GM21576 (cell line): ENCODE measurements around the gene PRICKLE2.

Source experiments
- ATAC-seq: cut with Tn5 transposase; IDR thresholded peaks from one replicate; pipeline ENCODE4 v1.9.1; 2021; ENCODE audit warnings: mild to moderate bottlenecking, moderate library complexity; ENCODE audit not compliant: unreplicated experiment

The PRICKLE2 gene

DNA sequence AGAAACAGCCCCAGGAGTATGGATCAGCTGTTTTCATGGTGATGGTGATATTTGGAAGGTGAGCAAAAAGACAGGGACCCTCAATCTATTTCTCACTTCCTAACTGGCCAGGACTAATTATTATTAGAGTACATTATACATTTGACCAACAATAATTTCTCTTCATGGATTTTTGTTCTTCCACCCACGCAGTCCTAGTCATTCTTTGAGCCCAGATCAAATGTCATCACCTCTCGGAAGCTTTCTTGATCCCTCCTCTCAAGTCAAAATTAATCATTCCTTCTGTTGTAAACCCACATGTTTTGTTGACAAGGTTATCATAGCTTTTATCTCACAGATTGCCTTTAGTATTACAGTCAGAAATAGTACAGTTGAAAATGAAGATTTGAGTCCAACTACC is 29.2 kb upstream of the PRICKLE2 start:
- ATAC-seq = no peak

DNA sequence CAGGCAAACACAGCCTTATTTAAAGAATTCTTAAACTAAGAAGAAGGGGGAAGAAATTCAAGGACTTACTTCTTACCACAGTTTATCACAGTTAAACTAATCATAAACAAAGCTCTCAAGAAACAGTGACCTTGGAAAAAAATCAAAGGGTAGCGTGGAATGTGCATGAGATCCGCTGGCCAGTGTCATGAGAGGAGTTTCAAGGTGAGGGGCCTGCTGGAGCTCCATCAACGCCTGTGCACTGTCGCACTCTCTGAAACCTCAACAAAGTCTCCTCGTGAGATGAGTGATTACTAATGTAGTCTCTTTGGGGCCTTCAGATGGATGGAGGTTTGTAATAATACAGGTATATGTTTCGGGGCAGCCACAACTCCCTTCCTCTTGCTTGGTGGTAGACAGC is 28.4 kb upstream of the PRICKLE2 start:
- ATAC-seq = no peak

DNA sequence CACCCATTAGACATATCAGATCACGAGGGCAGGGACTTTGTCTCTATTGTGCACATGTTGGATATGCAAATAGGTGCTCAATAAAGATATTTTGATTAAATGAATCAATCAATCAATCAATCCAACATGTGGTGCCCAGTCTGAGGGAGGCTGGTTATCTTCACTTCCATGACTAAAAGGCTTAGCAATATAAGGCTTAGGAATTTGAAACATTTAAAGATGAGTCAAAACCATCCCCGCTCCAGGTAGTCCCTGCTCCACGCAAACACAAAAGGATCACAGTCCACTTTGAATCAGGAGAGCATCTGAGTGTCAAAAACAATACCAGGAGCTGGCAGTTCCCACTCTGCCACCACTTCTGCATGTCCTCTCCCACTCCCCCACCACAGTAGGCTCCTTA is 25.8 kb upstream of the PRICKLE2 start:
- ATAC-seq = no peak

- ATAC-seq = no peak
These were observed 22.9 kb upstream of the PRICKLE2 start for GRCh38 chr3:64247991-64248646.

GRCh38 chr3:64244011-64244942 is 19.0 kb upstream of the PRICKLE2 start:
- ATAC-seq = no peak

GRCh38 chr3:64242435-64242834 is 17.2 kb upstream of the PRICKLE2 start:
- no peak for ATAC-seq

DNA sequence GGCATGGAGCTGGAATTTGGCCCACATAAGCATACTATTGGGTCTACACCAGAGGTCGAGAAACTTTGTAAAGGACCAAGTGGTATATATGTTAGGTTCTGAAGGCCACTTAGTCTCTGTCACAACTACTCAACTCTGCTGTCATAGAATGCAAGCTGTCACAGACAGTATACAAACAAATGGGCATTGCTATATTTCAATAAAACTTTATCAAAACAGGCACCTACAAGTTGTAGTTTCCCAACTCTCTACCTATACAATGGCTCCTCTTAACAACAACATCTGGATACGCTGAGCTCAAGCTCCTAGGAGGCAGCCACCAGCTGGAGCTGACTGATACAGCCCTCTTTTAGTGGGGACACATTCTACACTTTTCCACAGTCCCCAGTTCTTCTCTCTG is 15.7 kb upstream of the PRICKLE2 start:
- ATAC-seq = no peak

GRCh38 chr3:64240396-64240795 is 15.1 kb upstream of the PRICKLE2 start:
- ATAC-seq = no peak

GRCh38 chr3:64239841-64240240 is 14.6 kb upstream of the PRICKLE2 start:
- ATAC-seq = no peak

GRCh38 chr3:64238971-64239667 is 13.9 kb upstream of the PRICKLE2 start:
- no peak for ATAC-seq

DNA sequence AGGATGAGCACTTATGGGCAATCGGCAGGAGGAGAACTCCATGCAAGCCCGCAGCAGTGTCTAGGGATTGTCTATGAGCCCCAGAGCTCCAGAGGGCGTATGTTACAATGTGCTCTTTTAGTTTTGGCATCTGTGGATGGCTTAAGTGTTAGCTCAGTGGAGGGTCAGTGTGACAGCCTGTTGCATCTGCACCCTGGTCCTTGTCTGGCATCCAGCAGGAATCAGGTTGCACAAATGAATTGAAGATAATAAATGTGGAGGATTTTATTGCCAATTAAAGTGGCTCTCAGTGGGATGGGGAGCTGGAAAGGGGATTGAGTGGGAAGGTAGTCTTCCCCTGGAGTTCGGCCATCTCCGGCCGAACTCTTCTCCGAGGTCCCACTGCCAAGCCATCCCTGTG is 11.8 kb upstream of the PRICKLE2 start:
- no peak for ATAC-seq

GRCh38 chr3:64235605-64236004 is 10.3 kb upstream of the PRICKLE2 start:
- no peak for ATAC-seq

DNA sequence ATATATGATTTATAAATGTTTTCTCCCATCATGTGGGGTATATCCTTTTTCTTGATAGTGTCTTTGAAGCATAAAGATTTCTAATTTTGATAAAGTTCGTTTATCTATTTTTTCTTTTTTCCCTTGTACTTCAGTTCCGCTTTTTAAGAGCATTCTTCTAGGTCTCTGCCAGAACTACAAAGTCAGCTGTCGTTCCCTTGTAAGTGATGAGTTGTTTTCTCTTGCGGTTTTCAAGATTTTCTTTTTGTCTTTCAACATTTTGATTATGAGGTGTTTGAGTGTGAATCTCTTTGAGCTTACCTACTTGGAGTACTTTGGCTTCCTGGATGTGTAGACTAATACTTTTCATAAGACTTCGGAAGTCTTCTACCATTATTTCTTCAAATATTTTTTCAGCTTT is 9.3 kb upstream of the PRICKLE2 start:
- ATAC-seq = no peak

DNA sequence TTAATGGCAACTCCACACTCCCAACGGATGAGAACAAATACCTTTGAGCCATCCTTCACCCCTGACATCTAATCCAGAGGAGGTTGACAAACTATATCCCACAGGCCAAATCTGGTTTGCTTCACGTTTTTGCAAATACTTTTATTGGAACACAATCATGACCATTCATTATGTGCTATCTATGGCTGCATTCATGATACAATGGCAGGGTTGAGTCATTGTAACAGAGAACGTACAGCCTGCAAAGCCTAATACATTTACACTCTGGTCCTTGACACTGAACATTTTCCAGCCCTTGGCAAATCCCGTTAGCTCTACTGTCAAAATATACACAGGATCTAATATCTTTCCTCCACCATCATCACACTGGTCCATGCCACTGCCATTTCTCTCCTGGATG is 7.6 kb upstream of the PRICKLE2 start:
- ATAC-seq = no peak

GRCh38 chr3:64229903-64230302 is 4.6 kb upstream of the PRICKLE2 start:
- no peak for ATAC-seq

- no peak for ATAC-seq
These were observed 2.8 kb upstream of the PRICKLE2 start for GRCh38 chr3:64228110-64228509.

DNA sequence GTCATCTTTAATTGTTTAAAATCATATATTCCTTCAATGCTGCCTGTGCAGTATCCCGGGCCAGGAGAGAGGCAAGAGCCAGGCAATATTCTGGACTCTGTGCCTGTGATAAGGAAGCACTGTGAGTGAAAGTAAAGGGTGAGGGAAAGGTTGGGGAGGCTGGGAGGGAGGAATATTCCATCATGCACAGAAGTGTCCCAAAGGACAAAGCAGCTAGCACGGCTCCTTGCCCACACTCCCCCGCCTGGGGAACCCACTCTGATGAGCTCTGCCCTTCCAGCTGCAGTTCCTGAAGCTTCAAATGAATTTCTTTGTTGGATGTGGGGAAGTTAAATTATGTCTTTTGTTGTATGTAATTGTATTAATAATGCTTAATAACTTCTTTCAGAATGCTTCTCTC is 1.5 kb upstream of the PRICKLE2 start:
- no peak for ATAC-seq

- ATAC-seq = no peak
These were observed 631 bp upstream of the PRICKLE2 start for GRCh38 chr3:64225695-64226499.

- ATAC-seq = no peak
These were observed 1.2 kb downstream of the PRICKLE2 start for GRCh38 chr3:64223791-64224745.
